CD1c-positive myeloid dendritic cell (primary cell): Measurements from ENCODE around the gene GINM1.

Experiments
- DNase-seq: peaks from one replicate; pipeline ENCODE4 v3.0.0-alpha.2; 2016; ENCODE audit errors: extremely low spot score

GINM1 gene, protein sequence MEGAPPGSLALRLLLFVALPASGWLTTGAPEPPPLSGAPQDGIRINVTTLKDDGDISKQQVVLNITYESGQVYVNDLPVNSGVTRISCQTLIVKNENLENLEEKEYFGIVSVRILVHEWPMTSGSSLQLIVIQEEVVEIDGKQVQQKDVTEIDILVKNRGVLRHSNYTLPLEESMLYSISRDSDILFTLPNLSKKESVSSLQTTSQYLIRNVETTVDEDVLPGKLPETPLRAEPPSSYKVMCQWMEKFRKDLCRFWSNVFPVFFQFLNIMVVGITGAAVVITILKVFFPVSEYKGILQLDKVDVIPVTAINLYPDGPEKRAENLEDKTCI

DNA sequence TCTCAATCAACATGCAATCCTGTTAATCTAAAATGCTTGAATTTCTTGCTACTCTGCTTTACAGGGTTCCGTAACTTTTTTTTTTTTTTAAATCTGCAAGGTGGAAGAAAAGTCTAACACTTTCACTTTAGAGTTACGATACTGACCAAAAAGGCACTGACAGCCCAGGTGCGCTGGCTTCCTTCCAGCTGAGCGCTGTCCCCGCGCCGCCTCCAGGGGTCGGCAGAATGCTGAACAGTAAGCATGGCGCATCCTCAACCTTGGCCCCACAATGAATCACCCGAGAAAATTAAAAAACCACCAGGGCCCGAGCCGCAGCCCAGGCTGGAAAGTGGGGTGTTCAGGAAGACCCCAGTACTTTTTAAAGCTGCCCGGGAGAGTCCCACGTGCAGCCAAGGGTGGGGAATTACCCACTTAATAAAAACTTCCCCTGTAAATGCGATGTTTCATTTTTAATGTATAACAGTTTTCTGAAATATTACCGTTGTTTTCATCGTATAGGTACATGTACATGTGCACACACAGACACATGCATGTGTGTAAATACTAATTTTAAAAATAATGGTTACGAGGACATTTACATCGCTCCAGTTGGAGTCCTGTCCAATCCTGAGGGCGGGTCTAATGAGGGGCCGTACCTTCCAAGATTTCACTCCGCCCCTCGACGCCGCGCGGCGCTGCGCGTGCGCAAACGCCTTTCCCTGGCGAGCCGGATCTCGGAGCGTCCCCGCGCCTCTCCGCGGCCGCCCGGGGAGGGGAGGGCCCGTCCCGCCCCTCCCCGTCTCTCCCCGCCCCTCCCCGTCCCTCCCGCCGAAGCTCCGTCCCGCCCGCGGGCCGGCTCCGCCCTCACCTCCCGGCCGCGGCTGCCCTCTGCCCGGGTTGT, at the start of gene GINM1:
Gene GINM1 (plus strand): TSS at position 849 of the 883 bp plus-strand sequence. CDS start 40 bp downstream, outside the sequence.
- peak; percentile 99 for DNase-seq

DNA sequence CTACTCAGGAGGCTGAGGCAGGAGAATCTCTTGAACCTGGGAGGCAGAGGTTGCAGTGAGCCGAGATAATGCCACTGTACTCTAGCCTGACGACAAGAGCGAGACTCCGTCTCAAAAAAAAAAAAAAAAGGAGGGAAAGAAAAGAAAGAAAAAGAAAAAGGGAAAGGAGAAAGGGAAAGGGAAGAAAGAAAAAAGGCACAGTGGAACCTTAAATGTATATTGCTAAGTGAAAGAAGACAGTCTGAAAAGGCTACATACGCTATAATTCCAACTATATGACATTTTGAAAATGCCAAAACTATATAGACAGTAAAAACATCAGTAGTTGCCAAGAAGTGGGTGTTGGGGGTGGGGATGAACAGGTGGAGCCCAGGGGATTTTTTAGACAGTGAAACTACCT, 36.5 kb upstream of the GINM1 start:
- no peak for DNase-seq

DNA sequence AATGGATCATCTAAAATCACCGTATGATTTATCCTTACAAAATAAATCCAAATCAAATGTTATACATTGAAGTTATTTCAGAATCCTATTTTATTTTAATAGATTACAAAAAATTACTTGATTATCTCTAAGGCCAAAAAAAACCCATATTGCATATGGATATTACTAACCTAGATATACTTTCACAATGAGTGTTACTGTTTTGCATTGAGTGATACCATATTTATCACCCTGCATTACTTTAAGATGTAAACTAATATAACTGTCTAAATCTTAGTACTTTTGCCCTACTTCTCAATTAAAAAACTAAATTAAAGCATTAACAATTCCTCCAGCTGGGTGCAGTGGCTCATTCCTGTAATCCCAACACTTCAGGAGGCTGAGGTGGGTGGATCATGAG, 31.4 kb upstream of the GINM1 start:
- DNase-seq, result no peak

DNA sequence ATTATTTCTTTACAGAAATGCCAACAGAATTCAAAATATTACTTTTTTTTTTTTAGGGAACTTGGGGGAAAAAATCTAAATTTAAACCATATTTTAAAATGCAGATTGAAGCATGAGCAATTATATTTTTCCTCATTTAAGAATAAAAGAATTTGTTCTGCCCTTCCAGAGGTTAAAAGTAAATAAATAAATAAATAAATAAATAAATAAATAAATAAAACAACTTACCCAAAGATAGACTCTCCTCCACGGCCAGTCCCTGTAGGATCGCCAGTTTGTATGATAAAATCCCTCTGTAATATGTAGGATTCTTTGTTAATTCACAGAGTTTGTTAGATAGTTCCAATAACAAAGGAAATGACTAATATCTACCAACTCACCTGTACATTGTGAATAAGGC, 25.0 kb upstream of the GINM1 start:
- DNase-seq, result no peak

DNA sequence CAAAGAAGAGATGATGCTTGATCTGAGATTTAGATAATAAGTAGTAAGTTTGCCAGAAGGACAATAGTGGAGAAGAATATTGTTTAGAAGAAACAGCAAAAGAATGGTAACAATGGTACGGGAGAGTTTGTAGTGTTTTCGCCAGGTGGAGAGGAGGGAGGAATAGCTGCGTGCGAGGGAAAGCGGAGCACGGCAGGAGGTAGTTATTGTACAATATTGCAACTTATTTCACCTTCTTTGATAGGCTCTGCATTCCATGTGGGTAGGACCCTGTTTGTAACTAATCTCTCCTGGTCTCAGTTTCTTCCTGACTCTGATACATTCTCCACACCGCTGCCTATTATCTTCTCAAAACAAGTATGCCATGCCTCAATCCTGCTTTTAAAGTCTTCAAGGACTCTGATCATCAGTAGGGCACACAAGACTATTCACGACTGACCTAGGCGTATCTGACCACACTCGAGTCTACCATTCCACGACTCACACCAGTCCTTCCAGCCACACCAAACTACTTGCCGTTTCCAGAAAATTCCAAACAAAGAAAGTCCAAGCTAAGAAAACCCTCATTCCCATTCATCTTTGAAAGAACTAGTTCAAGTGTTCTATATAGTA, 21.4 kb upstream of the GINM1 start:
- no peak for DNase-seq

DNA sequence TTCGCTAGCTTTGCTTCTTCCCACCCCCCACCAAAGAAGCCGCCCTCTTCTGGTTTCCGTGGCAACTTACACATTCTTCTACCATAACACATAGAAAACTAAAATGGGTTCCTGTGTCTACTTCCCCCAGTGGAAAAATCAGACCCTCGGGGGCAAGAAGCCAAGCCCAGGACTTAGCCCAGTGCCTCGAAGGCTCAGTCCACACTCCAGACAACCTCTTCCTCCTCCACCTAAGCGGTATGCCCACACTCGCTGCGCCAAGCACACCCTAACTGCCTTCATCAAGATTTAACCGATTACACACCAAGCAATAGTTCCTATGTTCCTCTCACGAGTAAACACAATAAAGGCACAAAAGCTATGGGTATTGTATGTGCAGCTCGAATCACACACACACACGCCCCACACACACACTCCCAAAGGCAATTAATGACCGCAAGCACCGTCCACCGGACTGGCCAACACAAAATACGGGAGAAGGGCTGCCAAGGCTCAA, 20.9 kb upstream of the GINM1 start:
- DNase-seq, result peak; percentile 85

DNA sequence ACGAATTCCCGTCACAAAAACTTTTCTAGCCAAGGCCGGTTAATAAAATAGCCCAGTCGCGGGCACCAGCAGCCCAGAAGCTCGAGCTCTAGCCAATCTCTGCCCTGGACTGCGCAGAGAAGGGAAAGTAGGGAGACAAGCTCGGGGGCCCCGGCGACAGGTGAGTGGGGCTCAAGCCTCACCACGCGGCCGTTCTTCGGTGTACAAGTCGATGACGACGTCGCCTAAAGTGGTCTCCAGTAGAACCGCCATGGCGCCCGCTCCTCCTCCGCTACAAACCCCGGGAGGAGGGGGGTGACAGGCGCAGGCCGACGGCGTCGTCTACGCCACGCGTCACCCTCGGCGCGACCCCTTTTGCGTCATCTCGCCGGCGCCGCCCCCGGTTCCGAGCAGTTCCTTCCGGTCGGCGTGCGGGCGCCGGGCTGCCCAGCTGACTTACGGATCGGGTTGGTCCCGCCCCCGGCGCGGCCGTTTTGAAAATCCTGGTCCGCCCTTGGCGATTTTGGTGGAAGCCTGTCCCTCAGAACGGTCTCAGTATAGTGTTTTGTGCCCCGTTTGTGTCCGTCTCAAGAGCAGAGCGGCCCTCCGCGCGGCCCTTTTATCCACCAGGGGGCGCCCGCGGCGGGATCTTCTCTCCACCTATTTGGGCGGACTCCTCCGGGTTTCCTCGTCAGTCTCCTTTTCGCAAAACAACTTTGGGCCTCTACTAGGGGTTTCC, 20.3 kb upstream of the GINM1 start, which contains the start of gene PPIL4:
Gene PPIL4 (minus strand): TSS at position 290 of the 718 bp plus-strand sequence. CDS start 38 bp downstream, at position 252.
- peak; percentile 99 for DNase-seq

DNA sequence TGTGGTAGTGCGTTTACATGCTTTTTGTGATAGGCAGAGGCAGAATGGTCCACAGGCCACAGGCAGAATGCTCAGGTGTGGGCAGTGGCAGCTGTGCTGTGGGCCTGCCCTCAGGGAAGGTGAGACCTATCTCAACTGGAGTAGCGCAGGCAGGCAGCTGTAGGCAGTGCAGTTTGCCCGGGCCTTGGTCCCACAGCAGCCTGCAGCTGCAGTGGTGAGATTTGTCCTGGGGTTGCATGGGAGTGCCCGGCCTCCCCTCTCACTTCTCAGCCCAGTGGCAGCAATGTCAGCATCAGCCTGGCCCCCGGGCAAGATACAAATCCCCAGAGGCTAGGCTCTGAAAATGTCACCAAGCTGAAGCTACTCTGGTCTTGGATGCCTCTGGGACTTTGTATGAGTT, 14.3 kb upstream of the GINM1 start:
- no peak for DNase-seq

DNA sequence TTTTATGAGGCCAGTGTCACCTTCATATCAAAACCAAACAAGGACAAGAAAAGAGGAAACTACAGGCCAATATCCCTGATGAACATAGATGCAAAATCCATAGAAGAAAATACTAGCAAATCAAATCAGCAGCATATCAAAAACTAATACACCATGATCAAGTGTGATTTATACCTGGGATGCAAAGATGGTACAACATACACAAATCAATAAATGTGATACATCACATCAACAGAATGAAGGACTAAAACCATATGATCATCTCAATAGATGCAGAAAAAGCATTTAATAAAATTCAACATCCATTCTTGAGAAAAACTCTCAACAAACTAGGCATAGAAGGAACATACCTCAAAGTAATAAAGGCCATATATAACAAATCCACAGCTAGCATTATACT, 8.1 kb upstream of the GINM1 start:
- DNase-seq, result no peak

DNA sequence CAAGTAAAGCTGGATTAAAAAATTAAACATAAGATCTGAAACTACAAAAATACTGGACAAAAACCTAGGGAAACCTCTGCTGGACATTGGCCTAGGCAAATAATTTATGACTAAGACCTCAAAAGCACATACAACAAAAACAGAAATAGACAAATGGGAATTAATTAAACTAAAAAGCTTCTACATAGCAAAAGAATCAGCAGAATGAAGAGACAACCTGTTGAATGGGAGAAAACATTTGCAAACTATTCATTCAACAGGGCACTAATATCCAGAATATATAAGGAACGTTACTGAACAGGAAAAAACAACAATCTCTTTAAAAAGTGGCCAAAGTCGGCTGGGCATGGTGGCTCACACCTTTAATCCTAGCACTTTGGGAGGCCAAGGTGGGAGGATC, 6.8 kb upstream of the GINM1 start:
- DNase-seq, result no peak

DNA sequence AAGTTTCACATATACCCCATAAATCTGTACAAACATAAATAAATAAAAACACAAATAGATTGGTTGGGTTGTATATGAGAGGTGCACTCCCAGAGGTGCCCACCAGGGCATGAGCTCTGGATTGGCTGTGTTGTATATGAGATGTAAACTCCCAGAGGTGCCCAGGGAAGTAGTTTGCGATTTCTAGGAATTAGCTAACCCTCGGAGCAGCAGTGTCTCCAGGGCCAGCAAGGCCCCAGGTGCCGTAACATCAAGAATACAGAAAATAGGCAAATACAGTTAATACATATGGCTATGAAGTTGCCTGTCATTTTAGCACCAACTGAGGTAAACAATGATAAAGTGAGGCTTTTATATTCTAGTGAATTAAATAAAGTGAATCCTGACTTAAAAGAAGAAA, 5.4 kb upstream of the GINM1 start:
- DNase-seq, result peak; percentile 39

DNA sequence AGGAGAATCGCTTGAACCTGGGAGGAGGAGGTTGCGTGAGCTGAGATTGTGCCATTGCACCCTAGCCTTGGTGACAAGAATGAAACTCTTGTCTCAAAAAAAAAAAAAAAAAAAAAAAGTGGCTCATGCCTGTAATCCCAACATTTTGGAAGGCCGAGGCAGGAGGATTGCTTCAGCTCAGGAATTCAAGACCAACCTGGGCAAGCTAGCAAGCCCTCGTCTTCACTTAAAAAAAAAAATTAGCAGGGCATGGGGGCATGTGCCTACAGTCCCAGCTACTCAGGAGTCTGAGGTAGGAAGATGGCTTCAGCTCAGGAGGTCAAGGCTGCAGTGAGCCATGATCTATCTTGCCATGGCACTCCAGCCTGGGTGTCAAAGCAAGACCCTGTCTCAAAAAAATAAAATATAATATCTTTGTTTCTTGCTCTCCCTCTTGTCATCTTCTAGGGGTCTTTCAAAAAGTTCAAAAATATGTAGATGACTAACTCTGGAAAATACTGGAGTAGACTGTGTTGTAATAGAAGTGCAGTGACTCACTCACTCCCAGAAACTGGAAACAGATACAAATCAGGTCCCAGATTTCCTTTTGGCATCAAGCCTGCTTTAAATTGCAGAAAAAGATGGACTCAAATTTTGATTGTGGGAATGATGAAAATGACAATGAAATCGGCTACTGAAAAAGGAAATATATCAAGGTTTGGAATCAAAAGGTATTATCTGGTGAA, 2.8 kb upstream of the GINM1 start:
- no peak for DNase-seq

DNA sequence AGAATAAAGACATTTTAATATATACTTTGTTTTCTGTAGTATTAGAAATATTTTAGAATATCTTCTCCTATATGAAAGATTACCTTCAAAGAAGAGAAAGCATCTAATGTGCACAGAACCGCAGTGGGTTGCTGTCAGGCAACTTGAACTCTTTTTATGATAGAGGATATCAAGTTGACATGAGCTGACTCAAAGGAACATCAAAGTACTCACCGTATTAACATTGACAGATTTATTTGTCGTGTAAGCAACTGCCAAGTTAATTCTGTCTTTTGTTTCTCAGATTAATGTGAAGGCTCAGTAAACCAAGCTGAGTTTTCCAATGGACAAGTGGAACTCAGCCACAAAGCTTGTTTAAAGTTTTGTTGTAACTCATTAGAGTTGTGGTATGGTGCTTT, 2.2 kb upstream of the GINM1 start:
- DNase-seq, result no peak

DNA sequence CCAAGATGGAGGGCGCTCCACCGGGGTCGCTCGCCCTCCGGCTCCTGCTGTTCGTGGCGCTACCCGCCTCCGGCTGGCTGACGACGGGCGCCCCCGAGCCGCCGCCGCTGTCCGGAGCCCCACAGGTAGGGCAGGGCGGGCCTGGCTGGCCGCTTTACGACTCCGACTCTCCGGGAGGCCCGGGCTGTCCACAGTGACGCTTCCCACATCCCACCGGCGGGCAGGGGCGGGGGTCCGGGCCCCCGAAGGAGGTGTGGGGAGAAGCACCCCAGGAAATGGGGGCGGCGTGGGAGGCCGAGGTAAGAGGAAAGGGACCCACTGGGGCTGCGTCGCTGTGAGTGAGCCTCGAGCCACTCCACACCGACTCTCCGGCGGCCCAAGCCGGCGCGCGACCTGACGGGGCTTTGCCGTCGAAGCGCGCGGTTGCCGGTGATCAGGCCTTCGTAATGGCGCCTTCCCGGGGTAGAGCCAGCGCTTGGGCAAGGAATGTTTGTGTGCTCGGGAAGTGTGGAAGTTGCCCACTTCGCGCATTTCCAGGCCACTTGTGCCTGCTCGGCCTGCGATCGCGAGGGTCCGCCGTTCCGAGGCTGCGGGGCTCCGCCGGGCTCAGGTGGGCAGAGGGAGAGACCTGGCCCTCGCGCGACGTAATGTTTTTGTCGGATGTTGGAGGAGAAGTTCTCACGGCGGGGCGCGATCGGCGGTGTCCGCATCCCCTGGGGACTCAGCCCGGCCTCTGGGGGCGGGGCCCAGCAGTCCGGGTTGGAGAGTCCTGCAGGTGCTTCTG, 427 bp downstream of the GINM1 start:
- DNase-seq, result peak; percentile 44

DNA sequence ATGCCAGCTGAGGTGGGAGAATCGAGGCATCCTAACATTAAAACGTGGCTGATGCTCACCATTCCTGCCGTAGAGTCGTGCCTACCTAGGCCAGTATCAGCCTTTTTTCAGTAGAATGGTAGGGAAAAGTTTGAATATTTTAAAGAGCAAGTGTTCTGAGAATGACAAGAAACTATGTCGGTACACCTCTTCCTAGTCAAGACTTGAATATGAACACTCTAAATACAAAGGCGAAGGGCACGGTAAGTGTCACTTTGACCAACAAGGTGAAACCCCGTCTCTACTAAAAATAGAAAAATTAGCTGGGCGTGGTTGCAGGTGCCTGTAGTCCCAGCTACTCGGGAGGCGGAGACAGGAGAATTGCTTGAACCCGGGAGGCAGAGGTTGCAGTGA, 1.0 kb downstream of the GINM1 start:
- DNase-seq, result no peak

DNA sequence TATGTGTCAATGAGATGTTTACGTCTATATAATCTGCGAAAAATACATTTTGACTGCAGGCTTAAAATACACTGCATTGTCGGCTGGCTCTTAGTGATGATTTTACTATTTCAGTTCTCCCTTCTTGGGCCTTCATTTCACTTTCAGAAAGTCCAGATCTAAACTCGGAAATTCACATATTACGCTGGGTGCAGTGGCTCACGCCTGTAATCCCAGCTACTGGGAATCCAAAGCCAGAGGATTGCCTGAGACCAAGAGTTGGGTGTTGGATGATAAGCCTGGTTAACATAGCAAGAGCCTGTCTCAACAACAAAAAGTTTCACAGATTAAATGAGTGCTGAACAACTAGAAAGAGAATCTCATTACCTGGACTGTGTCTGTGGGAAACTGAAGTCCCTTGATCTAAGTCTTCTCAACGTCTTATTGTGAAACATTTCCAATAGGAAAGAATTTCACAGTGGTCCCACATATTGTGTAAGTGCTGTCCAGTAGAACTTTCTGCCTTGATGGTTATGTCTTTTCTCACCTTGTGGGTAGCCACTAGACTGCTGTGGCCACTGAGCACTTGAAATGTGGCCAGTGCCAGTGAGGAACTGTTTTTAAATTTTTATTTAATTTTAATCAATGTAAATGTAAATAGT, 1.9 kb downstream of the GINM1 start:
- no peak for DNase-seq

DNA sequence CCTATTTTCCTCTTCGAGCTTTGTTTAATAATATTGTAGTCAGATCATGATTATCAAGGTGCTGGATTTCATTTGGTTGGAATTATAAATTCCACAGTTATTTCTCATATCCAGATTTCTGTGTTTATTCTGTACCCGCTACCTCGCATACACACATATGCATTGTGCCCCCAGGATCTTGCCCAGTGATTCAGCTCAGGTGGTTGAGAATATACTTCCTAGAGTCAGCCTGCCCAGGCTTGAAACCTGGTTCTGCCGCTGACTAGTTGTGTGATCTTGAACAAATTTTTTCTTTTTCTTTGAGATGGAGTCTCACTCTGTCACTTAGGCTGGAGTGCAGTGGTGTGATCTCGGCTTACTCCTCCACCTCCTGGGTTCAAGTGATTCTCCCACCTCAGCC, 14.7 kb downstream of the GINM1 start:
- DNase-seq, result no peak

DNA sequence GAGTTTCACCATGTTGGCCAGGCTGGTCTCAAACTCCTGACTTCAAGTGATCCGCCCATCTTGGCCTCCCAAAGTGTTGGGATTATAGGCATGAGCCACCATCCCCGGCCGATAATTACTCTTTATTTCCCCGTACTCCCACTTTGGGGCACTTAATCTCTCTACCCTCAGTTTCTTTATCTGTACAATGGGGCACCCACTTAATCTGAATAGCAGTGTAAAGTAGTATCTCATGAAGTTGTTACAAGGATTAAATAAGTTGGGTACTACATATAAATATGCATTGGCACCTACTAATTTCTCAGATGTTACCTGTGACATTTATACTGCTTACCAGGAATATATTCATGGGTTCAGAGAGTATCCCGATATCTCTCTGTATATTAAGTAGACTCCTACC, 15.2 kb downstream of the GINM1 start:
- no peak for DNase-seq

DNA sequence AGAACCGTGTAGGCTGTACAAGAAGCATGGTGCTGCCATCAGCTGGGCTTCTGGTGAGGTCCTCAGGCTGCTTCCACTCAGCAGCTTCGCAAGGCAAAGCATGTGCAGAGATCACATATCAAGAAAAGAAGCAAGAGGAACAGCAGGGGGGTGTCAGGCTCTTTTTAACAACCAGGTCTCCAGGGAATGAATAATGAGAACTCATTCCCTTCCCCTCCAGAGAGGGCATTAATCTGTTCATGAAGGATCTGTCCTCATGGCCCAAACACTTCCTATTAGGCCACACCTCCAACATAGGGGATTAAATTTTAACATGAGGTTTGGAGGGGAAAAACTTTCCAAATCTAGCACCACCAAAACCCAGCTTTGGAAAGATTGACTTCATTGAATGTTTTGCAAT, 20.0 kb downstream of the GINM1 start:
- DNase-seq, result no peak

DNA sequence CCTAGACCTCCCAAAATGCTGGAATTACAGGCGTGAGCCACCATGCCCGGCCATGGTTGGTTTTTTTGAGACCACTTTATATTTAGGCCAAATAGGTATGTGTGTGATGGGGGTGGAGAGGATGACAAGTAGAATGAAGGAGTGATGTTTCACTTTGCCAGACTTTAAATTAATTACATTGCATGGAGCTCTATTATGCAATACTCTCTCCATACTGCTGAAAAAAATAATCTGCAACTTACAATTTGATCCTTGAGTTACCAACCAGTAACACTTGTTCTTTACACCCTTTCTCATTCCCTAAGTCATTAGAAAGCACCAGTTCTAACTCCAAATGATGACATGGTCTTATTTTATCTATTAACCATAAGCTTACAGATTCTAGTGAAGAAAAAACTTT, 26.8 kb downstream of the GINM1 start:
- DNase-seq, result no peak
